Upper lobe of right lung (tissue), 1 donor: ENCODE data around the gene ZNF524. TPM values are rescaled to one million over a fixed set of nuclear protein-coding genes. Genes with fewer than 3 reads are reported as not detected.

Source experiments
- ATAC-seq: fragments of 200-7000 bp; cut with Tn5 transposase; one replicate; pipeline ENCODE4 v1.9.1; 2020; ENCODE audit warnings: mild to moderate bottlenecking, moderate library complexity
- DNase-seq: peaks from one replicate; pipeline ENCODE4 v3.0.0-alpha.2; 2020
- H3K27ac ChIP-seq: fragments of 200-600 bp; one replicate; pipeline ENCODE4 v1.8.0; 2022
- H3K27me3 ChIP-seq: fragments of 200-600 bp; one replicate; pipeline ENCODE4 v1.8.0; 2022; ENCODE audit warnings: mild to moderate bottlenecking
- H3K36me3 ChIP-seq: fragments of 200-600 bp; one replicate; pipeline ENCODE4 v1.8.0; 2022
- H3K4me1 ChIP-seq: fragments of 200-600 bp; one replicate; pipeline ENCODE4 v1.8.0; 2022
- H3K4me3 ChIP-seq: fragments of 200-600 bp; one replicate; pipeline ENCODE4 v1.8.0; 2022; ENCODE audit warnings: mild to moderate bottlenecking
- H3K9me3 ChIP-seq: fragments of 200-600 bp; one replicate; pipeline ENCODE4 v1.8.0; 2022
- intact Hi-C: fragments of 100-400 bp; cut with DNase I; formaldehyde crosslinking; loops from one replicate; pipeline ENCODE4 v1.11.0; 2022
- total RNA-seq: library from RNA; stranded (reverse); fragmentation: NEBNext Ultra II Directional; extraction: Animal tissue kit (Norgen Biotek cat#: 25700); gene quantifications from one replicate; pipeline ENCODE4 v1.2.1, GENCODE V29; 2021
- TF ChIP-seq, protein P1 (sequence below): fragments of 200-600 bp; IDR thresholded peaks from one replicate; pipeline ENCODE4 v1.8.0; 2022; ENCODE audit warnings: antibody characterized with exemption
- donor health status: DM: no; HTN: yes; CAD: no; lungs with severe emphysema.

Gene ZNF524
- total RNA-seq, 1 donor from 2014 or later, result 28.6 TPM

- Histone ChIP-seq H3K27ac (no peak overlapping the region), H3K4me3 (no peak overlapping the region), H3K9me3 (no peaks in the 10 kb centered on the region), H3K36me3 (peaks cover 26% of the 10 kb centered on the region), H3K27me3 (no peaks in the 10 kb centered on the region), H3K4me1 (peaks cover 30% of the 10 kb centered on the region)
- intact Hi-C loops, result no loop called here
- TF ChIP-seq, protein P1, sequence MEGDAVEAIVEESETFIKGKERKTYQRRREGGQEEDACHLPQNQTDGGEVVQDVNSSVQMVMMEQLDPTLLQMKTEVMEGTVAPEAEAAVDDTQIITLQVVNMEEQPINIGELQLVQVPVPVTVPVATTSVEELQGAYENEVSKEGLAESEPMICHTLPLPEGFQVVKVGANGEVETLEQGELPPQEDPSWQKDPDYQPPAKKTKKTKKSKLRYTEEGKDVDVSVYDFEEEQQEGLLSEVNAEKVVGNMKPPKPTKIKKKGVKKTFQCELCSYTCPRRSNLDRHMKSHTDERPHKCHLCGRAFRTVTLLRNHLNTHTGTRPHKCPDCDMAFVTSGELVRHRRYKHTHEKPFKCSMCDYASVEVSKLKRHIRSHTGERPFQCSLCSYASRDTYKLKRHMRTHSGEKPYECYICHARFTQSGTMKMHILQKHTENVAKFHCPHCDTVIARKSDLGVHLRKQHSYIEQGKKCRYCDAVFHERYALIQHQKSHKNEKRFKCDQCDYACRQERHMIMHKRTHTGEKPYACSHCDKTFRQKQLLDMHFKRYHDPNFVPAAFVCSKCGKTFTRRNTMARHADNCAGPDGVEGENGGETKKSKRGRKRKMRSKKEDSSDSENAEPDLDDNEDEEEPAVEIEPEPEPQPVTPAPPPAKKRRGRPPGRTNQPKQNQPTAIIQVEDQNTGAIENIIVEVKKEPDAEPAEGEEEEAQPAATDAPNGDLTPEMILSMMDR, result no peak
- DNase-seq (no peak), ATAC-seq (no peak)
Observed at GRCh38 chr19:55615543-55616394, 15.7 kb downstream of the ZNF524 start.

DNA sequence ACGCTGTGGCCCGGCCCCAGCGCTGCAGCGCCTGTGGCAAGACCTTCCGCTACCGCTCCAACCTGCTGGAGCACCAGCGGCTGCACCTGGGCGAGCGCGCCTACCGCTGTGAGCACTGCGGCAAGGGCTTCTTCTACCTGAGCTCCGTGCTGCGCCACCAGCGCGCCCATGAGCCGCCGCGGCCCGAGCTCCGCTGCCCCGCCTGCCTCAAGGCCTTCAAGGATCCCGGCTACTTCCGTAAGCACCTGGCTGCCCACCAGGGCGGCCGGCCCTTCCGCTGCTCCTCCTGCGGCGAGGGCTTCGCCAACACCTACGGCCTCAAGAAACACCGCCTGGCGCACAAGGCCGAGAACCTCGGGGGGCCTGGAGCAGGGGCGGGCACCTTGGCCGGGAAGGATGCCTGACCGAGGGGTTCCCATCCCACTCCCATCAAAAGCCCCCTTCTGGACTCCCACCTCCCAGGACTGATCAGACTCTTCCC lies 16.3 kb downstream of the ZNF524 start:
- DNase-seq (no peak), ATAC-seq (no peak)
- intact Hi-C loops, result no loop called here
- Histone ChIP-seq H3K4me1 (peaks cover 30% of the 10 kb centered on the region), H3K36me3 (peaks cover 26% of the 10 kb centered on the region), H3K27ac (no peak overlapping the region), H3K9me3 (no peaks in the 10 kb centered on the region), H3K27me3 (no peaks in the 10 kb centered on the region), H3K4me3 (no peak overlapping the region)
- TF ChIP-seq, protein P1, result no peak

GRCh38 chr19:55617426-55617825 lies 17.3 kb downstream of the ZNF524 start:
- TF ChIP-seq, protein P1, result no peak
- peaks cover 26% of the 10 kb centered on the region for H3K36me3 ChIP-seq
- H3K9me3 ChIP-seq, result no peaks in the 10 kb centered on the region
- no peak for DNase-seq
- H3K4me1 ChIP-seq, result peaks cover 21% of the 10 kb centered on the region
- no peak overlapping the region for H3K4me3 ChIP-seq
- no peak for ATAC-seq
- H3K27me3 ChIP-seq, result no peaks in the 10 kb centered on the region
- intact Hi-C loops, result no loop called here
- no peak overlapping the region for H3K27ac ChIP-seq

- H3K9me3 ChIP-seq, result no peaks in the 10 kb centered on the region
- ATAC-seq (no peak), DNase-seq (no peak)
- peaks cover 21% of the 10 kb centered on the region for H3K4me1 ChIP-seq
- H3K36me3 ChIP-seq, result peaks cover 26% of the 10 kb centered on the region
- no peaks in the 10 kb centered on the region for H3K27me3 ChIP-seq
- TF ChIP-seq, protein P1, result no peak
- H3K4me3 ChIP-seq, result no peak overlapping the region
- intact Hi-C loops, result no loop called here
- H3K27ac ChIP-seq, result peak overlapping the region; percentile 49
Observed at GRCh38 chr19:55618426-55618825, 18.3 kb downstream of the ZNF524 start.

DNA sequence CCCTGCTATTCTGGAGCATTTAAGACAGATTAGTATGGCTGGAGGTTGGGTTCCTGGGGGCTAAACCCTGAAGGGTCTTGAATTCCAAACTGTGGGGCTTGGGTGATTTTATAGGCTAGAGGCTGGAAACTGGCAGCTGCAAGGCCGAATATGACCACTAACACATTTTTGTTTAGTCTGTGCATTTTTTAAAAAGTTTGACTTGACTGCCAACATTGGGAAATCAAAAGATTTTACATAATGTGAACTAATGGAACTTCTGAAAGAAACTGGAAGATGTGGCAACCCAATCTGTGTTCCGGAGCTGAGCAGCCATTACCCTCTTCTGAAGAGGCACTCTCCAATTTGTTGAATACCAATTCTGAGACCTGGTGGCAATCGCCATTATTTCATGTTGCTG lies 19.2 kb downstream of the ZNF524 start:
- intact Hi-C loops, result no loop called here
- peaks cover 26% of the 10 kb centered on the region for H3K36me3 ChIP-seq
- H3K4me3 ChIP-seq, result no peak overlapping the region
- H3K27ac ChIP-seq, result peak overlapping the region; percentile 49
- peaks cover 26% of the 10 kb centered on the region for H3K4me1 ChIP-seq
- H3K9me3 ChIP-seq, result no peaks in the 10 kb centered on the region
- H3K27me3 ChIP-seq, result no peaks in the 10 kb centered on the region
- TF ChIP-seq, protein P1, result no peak
- no peak for DNase-seq
- ATAC-seq, result no peak
